Measurements from ENCODE around the gene METAP2.

GRCh38 chr12:95465275-95465674 is 8.7 kb upstream of the METAP2 start:
- TF ChIP-seq, protein P1, sequence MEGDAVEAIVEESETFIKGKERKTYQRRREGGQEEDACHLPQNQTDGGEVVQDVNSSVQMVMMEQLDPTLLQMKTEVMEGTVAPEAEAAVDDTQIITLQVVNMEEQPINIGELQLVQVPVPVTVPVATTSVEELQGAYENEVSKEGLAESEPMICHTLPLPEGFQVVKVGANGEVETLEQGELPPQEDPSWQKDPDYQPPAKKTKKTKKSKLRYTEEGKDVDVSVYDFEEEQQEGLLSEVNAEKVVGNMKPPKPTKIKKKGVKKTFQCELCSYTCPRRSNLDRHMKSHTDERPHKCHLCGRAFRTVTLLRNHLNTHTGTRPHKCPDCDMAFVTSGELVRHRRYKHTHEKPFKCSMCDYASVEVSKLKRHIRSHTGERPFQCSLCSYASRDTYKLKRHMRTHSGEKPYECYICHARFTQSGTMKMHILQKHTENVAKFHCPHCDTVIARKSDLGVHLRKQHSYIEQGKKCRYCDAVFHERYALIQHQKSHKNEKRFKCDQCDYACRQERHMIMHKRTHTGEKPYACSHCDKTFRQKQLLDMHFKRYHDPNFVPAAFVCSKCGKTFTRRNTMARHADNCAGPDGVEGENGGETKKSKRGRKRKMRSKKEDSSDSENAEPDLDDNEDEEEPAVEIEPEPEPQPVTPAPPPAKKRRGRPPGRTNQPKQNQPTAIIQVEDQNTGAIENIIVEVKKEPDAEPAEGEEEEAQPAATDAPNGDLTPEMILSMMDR (IDR thresholded peaks at IDR 0.05) = no peak
- no peak for TF ChIP-seq ZFX (IDR thresholded peaks at IDR 0.05; ENCODE audit: borderline replicate concordance)

Measured in 22Rv1 (cell line).